B cell (primary cell): ENCODE measurements around the gene FAM3D. TPM values are rescaled to one million over a fixed set of nuclear protein-coding genes. Genes with fewer than 3 reads are reported as not detected.

Experiments
- ATAC-seq: fragments of 200-7000 bp; cut with Tn5 transposase; one replicate; pipeline ENCODE4 v1.10.0; 2021; ENCODE audit warnings: low read depth, mild to moderate bottlenecking, moderate number of reproducible peaks, moderate library complexity
- CTCF ChIA-PET: fragments of 350-600 bp; sonication (Branson Sonifier 250); formaldehyde crosslinking; loops from one replicate; lab custom pipeline; 2021; ENCODE audit warnings: antibody characterized with exemption, inconsistent platforms; lab: Charles Lee
- POLR2A ChIA-PET: fragments of 350-600 bp; sonication (Branson Sonifier 250); formaldehyde crosslinking; loops from one replicate; lab custom pipeline; 2021; ENCODE audit warnings: antibody characterized with exemption; lab: Charles Lee
- DNase-seq: peaks from one replicate; pipeline ENCODE4 v3.0.0; 2013
- H2AFZ ChIP-seq: 2 replicates; pipeline ENCODE4 v1.6.1; 2012; ENCODE audit warnings: mild to moderate bottlenecking, low read depth, low read length; ENCODE audit not compliant: insufficient read depth, poor library complexity, severe bottlenecking
- H3K27ac ChIP-seq, 2 donors: 1 replicate in 1 of 2; 2 replicates in 1 of 2; pipeline ENCODE4 v1.5.1; 2012 to 2013; ENCODE audit warnings: low read length in 2 of 2, mild to moderate bottlenecking in 2 of 2, moderate library complexity in 1 of 2
- H3K27me3 ChIP-seq, 4 experiments: fragments of 200-600 bp in 1 of 4; sonication (generic) in 1 of 4; replicated peaks in 1 of 4; 1 replicate in 2 of 4; 2 replicates in 2 of 4; pipeline versions ENCODE4 v1.6.1 to v1.7.0; 2013 to 2016; ENCODE audit warnings: low read length in 3 of 4, mild to moderate bottlenecking in 2 of 4, mixed read lengths in 1 of 4, moderate library complexity in 1 of 4; ENCODE audit not compliant: insufficient read depth in 4 of 4, control insufficient read depth in 3 of 4; ENCODE audit errors: control extremely low read depth in 1 of 4
- H3K36me3 ChIP-seq, 2 experiments: replicated peaks in 1 of 2; 1 replicate in 1 of 2; 2 replicates in 1 of 2; pipeline versions ENCODE4 v1.6.1 to v1.7.1; 2013; ENCODE audit warnings: low read length in 1 of 2; ENCODE audit not compliant: insufficient read depth in 2 of 2, control insufficient read depth in 1 of 2; ENCODE audit errors: control extremely low read depth in 1 of 2, extremely low read depth in 1 of 2
- H3K4me1 ChIP-seq, 2 donors: fragments of 200-600 bp in 1 of 2; sonication (generic) in 1 of 2; 1 replicate in 1 of 2; 2 replicates in 1 of 2; pipeline versions ENCODE4 v1.5.1 to v1.6.1; 2013 to 2017; ENCODE audit warnings: low read length in 2 of 2; ENCODE audit not compliant: control insufficient read depth in 2 of 2, insufficient read depth in 2 of 2
- H3K4me2 ChIP-seq: replicated peaks from 2 replicates; pipeline ENCODE3; 2012; ENCODE audit warnings: mild to moderate bottlenecking, low read depth, low read length; ENCODE audit not compliant: poor library complexity, severe bottlenecking
- H3K4me3 ChIP-seq, 5 experiments: fragments of 200-600 bp in 1 of 5; sonication (generic) in 1 of 5; 1 replicate in 3 of 5; 2 replicates in 2 of 5; pipeline versions ENCODE4 v1.5.1 to v1.7.0; 2011 to 2016; ENCODE audit warnings: low read length in 4 of 5, mild to moderate bottlenecking in 4 of 5, low read depth in 2 of 5, control low read depth in 1 of 5, moderate library complexity in 1 of 5; ENCODE audit not compliant: insufficient read depth in 1 of 5; ENCODE audit errors: control extremely low read depth in 1 of 5, extremely low read depth in 1 of 5
- H3K79me2 ChIP-seq: fragments of 200-600 bp; sonication (generic); one replicate; pipeline ENCODE4 v1.6.0; 2016; ENCODE audit warnings: low read length; ENCODE audit not compliant: control insufficient read depth, insufficient read depth
- H3K9ac ChIP-seq: fragments of 200-600 bp; sonication (generic); 2 replicates; pipeline ENCODE4 v1.6.1; 2017; ENCODE audit warnings: mild to moderate bottlenecking, low read length, moderate library complexity
- H3K9me3 ChIP-seq, 3 donors: one replicate each; pipeline versions ENCODE4 v1.6.1 to v1.7.1; 2013; ENCODE audit warnings: low read length in 2 of 3; ENCODE audit not compliant: control insufficient read depth in 2 of 3, insufficient read depth in 1 of 3; ENCODE audit errors: control extremely low read depth in 1 of 3
- H4K20me1 ChIP-seq: 2 replicates; pipeline ENCODE4 v1.6.0; 2012; ENCODE audit warnings: mild to moderate bottlenecking, low read length; ENCODE audit not compliant: insufficient read depth, control insufficient read depth, poor library complexity, severe bottlenecking
- H3K27ac Mint-ChIP-seq: one replicate; pipeline ENCODE4 v1.8.0; 2021; ENCODE audit warnings: mixed read lengths
- H3K27me3 Mint-ChIP-seq: one replicate; pipeline ENCODE4 v1.8.0; 2021; ENCODE audit warnings: mixed read lengths
- H3K4me1 Mint-ChIP-seq: one replicate; pipeline ENCODE4 v1.8.0; 2021; ENCODE audit warnings: mixed read lengths
- H3K4me3 Mint-ChIP-seq: one replicate; pipeline ENCODE4 v1.8.0; 2021; ENCODE audit warnings: mixed read lengths
- H3K9me3 Mint-ChIP-seq: one replicate; pipeline ENCODE4 v1.8.0; 2022; ENCODE audit warnings: mixed read lengths; ENCODE audit not compliant: insufficient read depth
- EZH2 ChIP-seq: IDR thresholded peaks from 2 replicates; pipeline ENCODE4 v1.6.1; 2012; ENCODE audit warnings: borderline replicate concordance, low read depth, mild to moderate bottlenecking, moderate library complexity, low read length; ENCODE audit not compliant: insufficient read depth, poor library complexity, severe bottlenecking
- whole genome bisulfite sequencing: methylation state at CpG from one replicate; pipeline ENCODE4 v1.1.5; 2013; ENCODE audit warnings: missing lambda C conversion rate; ENCODE audit not compliant: insufficient coverage; 5-methylcytosine and 5-hydroxymethylcytosine counted together
- intact Hi-C: fragments of 100-400 bp; cut with micrococcal nuclease; formaldehyde crosslinking; loops from one replicate; pipeline ENCODE4 v1.10.0; 2022
- polyA plus RNA-seq: library from polyadenylated mRNA; depleted of rRNA; stranded (reverse); fragments of >200 nt; gene quantifications from 2 replicates; pipeline ENCODE4 v1.2.3, GENCODE V29; 2012
- total RNA-seq, 2 donors: library from RNA; stranded (reverse); fragments of 120-200 nt in 1 of 2; gene quantifications; 1 replicate in 1 of 2; 2 replicates in 1 of 2; pipeline versions ENCODE4 v1.2.3 to v1.2.4, GENCODE V29; 2013 to 2022
- TF ChIP-seq, protein P1 (sequence below): fragments of 200-600 bp; IDR thresholded peaks from one replicate; pipeline ENCODE4 v1.8.0; 2022; ENCODE audit warnings: antibody characterized with exemption, mild to moderate bottlenecking

Gene FAM3D
- total and polyA plus RNA-seq, 2 donors (not counting 1 experiment from before 2014, with no cell fraction given), result not detected

DNA sequence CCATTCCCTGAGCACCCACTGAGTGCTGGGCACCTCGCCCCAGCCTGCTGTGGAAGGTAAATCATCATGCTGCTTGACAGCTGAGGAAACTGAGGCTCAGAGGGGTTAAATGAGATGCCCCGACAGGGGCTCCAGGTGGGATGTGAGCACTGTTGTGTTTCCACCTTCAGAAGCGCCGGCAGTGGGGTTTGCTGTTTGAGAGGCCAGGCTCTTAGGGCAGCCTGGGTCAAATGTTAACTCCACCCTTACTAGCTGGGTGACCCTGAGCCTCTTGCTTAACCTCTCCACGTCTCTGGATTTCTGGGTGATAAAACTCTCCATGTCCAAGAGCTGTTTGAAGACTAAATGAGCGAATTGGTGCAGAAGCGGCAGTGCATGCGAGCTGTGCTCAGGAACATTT, 43.1 kb downstream of the FAM3D start:
- CTCF ChIA-PET, result no interaction called here
- no peak overlapping the region for H3K27ac Mint-ChIP-seq
- peaks cover 3% of the 10 kb centered on the region for H3K27me3 Mint-ChIP-seq

DNA sequence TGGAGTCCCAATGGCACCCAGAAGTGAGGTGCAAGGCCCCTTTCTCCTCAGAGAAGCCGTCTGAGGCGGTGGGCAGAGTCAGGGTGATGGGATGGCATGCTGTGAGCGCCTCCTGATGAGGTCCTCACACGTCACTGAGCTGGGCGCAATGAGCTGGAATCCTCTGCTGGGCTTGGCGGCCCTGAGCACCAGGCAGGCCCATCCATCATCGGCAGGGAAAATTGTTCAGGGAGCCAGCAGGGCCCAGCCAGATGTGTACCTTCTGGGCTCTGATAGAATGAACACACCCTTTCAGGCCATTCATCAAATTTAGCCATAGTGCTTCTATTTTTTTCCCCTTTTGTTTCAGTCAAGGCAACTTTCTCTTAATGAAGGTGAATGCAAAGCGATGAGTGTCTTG, 43.7 kb downstream of the FAM3D start:
- peaks cover 3% of the 10 kb centered on the region for H3K27me3 Mint-ChIP-seq
- POLR2A ChIA-PET, result no interaction called here
- CTCF ChIA-PET, result interaction anchor here (1.1 kb wide), 1 partner anchor 55 kb away, joined by 4 read pairs; no protein-coding TSS in a partner anchor

More for the DNA sequence above, 43.1 kb downstream of the FAM3D start:
- H3K4me3 Mint-ChIP-seq, result no peak overlapping the region
- Histone ChIP-seq H3K79me2 (no peaks in the 10 kb centered on the region), H3K27ac (no peak overlapping the region), H3K36me3 (no peaks in the 10 kb centered on the region), H2AFZ (no peak overlapping the region), H3K9ac (no peak overlapping the region), H3K9me3 (no peaks in the 10 kb centered on the region), H4K20me1 (no peaks in the 10 kb centered on the region), H3K4me2 (no peak overlapping the region), H3K4me1 (no peaks in the 10 kb centered on the region), H3K27me3 (no peaks in the 10 kb centered on the region), H3K4me3 (no peak overlapping the region)
- intact Hi-C loops, result no loop called here
- POLR2A ChIA-PET, result no interaction called here
- H3K4me1 Mint-ChIP-seq, result no peaks in the 10 kb centered on the region
- no peaks in the 10 kb centered on the region for H3K9me3 Mint-ChIP-seq
- ATAC-seq (no peak), DNase-seq (no peak)
- WGBS, result 95% methylated on average over 7 of the region's 8 CpGs
- no peak for TF ChIP-seq EZH2
- TF ChIP-seq, protein P1, sequence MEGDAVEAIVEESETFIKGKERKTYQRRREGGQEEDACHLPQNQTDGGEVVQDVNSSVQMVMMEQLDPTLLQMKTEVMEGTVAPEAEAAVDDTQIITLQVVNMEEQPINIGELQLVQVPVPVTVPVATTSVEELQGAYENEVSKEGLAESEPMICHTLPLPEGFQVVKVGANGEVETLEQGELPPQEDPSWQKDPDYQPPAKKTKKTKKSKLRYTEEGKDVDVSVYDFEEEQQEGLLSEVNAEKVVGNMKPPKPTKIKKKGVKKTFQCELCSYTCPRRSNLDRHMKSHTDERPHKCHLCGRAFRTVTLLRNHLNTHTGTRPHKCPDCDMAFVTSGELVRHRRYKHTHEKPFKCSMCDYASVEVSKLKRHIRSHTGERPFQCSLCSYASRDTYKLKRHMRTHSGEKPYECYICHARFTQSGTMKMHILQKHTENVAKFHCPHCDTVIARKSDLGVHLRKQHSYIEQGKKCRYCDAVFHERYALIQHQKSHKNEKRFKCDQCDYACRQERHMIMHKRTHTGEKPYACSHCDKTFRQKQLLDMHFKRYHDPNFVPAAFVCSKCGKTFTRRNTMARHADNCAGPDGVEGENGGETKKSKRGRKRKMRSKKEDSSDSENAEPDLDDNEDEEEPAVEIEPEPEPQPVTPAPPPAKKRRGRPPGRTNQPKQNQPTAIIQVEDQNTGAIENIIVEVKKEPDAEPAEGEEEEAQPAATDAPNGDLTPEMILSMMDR, result no peak

More for the DNA sequence above, 43.7 kb downstream of the FAM3D start:
- TF ChIP-seq, protein P1, result no peak
- intact Hi-C loops, result no loop called here
- Mint-ChIP-seq H3K4me3 (no peak overlapping the region), H3K4me1 (no peaks in the 10 kb centered on the region), H3K9me3 (no peaks in the 10 kb centered on the region), H3K27ac (no peak overlapping the region)
- 90% methylated on average over 7 of the region's 8 CpGs for WGBS
- Histone ChIP-seq H2AFZ (no peak overlapping the region), H3K9me3 (no peaks in the 10 kb centered on the region), H3K4me2 (no peak overlapping the region), H3K4me3 (no peak overlapping the region), H3K79me2 (no peaks in the 10 kb centered on the region), H3K4me1 (no peaks in the 10 kb centered on the region), H3K27ac (no peak overlapping the region), H3K27me3 (no peaks in the 10 kb centered on the region), H3K9ac (no peak overlapping the region), H3K36me3 (no peaks in the 10 kb centered on the region), H4K20me1 (no peaks in the 10 kb centered on the region)
- ATAC-seq, result no peak
- no peak for DNase-seq
